LNCaP clone FGC (cell line): ENCODE data around the gene IYD.

Experiments used
- DNase-seq: peaks from one replicate; pipeline ENCODE4 v3.0.0-alpha.2; 2011; ENCODE audit warnings: low read depth
- H3K4me3 ChIP-seq: 2 replicates; pipeline ENCODE4 v1.5.1; 2011; ENCODE audit warnings: mild to moderate bottlenecking, low read depth, low read length, control low read depth
- TF ChIP-seq, protein P1 (sequence below): IDR thresholded peaks from 2 replicates; pipeline ENCODE4 v1.5.1; 2012; ENCODE audit warnings: mild to moderate bottlenecking; ENCODE audit not compliant: control insufficient read depth, insufficient read depth; ENCODE audit errors: extremely low read depth

IYD gene

DNA sequence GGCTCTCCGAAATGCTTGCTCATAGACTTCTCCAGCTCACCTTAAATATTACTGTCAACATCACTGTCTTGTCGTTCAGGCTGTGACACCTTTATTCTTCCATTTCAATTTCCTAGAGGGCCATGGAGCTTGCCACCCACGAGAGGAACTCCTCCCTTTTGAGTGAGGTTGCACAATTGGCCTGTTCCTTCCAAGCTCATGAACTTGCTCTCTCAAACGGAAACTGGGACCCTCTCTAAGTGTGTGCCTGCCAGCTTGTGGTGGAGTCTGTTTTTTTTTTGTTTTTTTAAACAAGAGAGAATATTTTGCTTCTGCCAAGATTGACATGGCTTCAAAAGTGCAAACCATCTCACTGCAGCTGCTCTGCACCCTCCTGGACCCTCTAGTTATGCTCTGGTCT lies 19.3 kb upstream of the IYD start:
- no peak for DNase-seq
- H3K4me3 ChIP-seq, result no peak overlapping the region
- TF ChIP-seq, protein P1, sequence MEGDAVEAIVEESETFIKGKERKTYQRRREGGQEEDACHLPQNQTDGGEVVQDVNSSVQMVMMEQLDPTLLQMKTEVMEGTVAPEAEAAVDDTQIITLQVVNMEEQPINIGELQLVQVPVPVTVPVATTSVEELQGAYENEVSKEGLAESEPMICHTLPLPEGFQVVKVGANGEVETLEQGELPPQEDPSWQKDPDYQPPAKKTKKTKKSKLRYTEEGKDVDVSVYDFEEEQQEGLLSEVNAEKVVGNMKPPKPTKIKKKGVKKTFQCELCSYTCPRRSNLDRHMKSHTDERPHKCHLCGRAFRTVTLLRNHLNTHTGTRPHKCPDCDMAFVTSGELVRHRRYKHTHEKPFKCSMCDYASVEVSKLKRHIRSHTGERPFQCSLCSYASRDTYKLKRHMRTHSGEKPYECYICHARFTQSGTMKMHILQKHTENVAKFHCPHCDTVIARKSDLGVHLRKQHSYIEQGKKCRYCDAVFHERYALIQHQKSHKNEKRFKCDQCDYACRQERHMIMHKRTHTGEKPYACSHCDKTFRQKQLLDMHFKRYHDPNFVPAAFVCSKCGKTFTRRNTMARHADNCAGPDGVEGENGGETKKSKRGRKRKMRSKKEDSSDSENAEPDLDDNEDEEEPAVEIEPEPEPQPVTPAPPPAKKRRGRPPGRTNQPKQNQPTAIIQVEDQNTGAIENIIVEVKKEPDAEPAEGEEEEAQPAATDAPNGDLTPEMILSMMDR, result no peak

GRCh38 chr6:150352321-150353296 lies 16.2 kb upstream of the IYD start:
- H3K4me3 ChIP-seq, result no peak overlapping the region
- TF ChIP-seq, protein P1, result no peak
- DNase-seq, result no peak

- H3K4me3 ChIP-seq, result no peak overlapping the region
- TF ChIP-seq, protein P1, result no peak
- DNase-seq, result no peak
These were observed 15.4 kb upstream of the IYD start for GRCh38 chr6:150353445-150353844.

GRCh38 chr6:150354754-150355571 lies 13.8 kb upstream of the IYD start:
- no peak overlapping the region for H3K4me3 ChIP-seq
- DNase-seq, result no peak
- TF ChIP-seq, protein P1, result no peak

- TF ChIP-seq, protein P1, result no peak
- no peak overlapping the region for H3K4me3 ChIP-seq
- DNase-seq, result no peak
These were observed 12.9 kb upstream of the IYD start for GRCh38 chr6:150355932-150356331.

DNA sequence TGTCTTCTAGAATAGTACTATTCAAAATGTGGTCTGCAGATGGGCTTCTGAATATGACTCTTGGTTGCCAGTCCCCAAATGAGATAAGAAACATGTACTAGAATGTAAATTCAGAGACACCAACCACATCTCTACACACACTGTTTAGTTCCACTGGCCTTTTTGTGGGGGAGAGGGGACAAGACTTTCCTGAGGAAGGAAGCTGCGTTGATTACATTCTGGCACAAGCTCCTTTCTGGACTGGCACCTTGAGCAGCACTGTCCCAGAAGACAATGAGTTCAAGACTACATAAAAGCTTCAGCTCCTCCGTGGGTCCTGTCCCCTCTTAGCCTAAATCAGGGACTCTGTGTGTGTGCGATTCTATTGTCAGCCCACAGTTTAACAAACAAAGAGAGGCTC lies 6.9 kb upstream of the IYD start:
- DNase-seq, result no peak
- no peak overlapping the region for H3K4me3 ChIP-seq
- TF ChIP-seq, protein P1, result no peak
